Measurements from ENCODE around the gene RBM33. TPM values are rescaled to one million over a fixed set of nuclear protein-coding genes. Genes with fewer than 3 reads are reported as not detected.

Gene RBM33
- total and polyA plus RNA-seq, 10 of the 15 experiments (the other 5 are each of a cell fraction or from before 2014, with no cell fraction given), result 4.7 to 67.2 (median 24.3) TPM

- POLR2A ChIA-PET, result no interaction called here
Observed at GRCh38 chr7:155738104-155738503, 93.6 kb downstream of the RBM33 start.

DNA sequence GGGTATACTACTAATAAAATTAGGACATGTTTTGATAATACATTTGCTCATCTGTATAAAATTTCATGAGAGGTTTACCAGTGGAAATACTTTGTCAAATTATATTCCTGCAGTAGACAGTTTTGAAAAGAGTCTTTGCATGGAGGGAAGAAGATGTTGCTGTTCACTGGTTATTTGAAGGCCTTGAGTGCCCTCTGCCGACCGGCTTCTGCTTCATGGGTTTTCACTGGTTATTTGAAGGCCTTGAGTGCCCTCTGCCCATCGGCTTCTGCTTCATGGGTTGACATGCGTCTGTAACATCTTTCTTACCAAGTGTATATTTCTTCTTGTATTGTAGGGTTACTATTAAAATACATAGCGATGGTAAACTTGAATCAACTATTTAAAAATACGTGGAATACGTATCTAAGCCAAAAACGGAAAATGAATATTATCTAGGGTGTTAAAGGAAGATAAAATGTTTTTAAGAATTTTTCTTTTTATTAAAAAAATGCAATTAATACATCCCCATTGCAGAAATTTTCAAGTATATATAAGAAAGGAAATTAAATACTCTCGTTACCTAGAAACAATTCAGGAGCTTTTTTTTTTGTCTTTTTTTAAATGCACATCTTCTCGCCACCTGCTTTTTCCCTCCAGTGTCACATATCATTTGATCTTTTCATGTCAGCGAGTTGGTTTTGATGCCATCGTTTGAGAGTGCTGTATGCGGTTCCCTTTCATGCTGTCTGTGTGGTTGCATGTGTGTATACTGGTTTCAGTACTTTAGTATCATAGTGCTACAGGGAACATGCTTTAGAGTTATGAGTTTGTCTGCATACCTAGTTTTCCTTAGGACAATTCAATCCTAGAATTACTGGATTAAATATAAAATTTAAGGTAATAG lies 94.4 kb downstream of the RBM33 start:
- Histone ChIP-seq H3K27ac (ENCODE audit: control insufficient read depth, insufficient read depth) (no peak overlapping the region), H4K20me1 (ENCODE audit: control insufficient read depth, insufficient read depth) (no peaks in the 10 kb centered on the region), H3K4me2 (ENCODE audit: control insufficient read depth, insufficient read depth) (no peak overlapping the region), H3K36me3 (ENCODE audit: control insufficient read depth in 2 of 2, insufficient read depth in 2 of 2, low read length in 1 of 2) (peaks cover 13 to 14% of the 10 kb centered on the region in 2 experiments), H3K27me3 (replicated peaks in 1 of 2; ENCODE audit: control insufficient read depth in 2 of 2, insufficient read depth in 2 of 2, low read length in 1 of 2) (no peaks in the 10 kb centered on the region), H3K79me2 (ENCODE audit: control insufficient read depth, insufficient read depth, low read length) (peaks cover 19% of the 10 kb centered on the region), H3K4me3 (no peak overlapping the region), H3K4me1 (ENCODE audit: control insufficient read depth, insufficient read depth, low read length) (peaks cover 38% of the 10 kb centered on the region), H3K9me3 (replicated peaks; ENCODE audit: control insufficient read depth, insufficient read depth, low read length) (no peaks in the 10 kb centered on the region; the same call in 2 of the 3 replicates), H2AFZ (ENCODE audit: control insufficient read depth, low read depth, low read length) (no peak overlapping the region), H3K9ac (ENCODE audit: control insufficient read depth, insufficient read depth, low read length) (no peak overlapping the region)
- BruUV-seq (replicated peaks), result no TSS peak
- WGBS (ENCODE audit: insufficient coverage, insufficient replicate concordance, low lambda C conversion rate, missing lambda C conversion rate), result 58% methylated on average over 13 of the region's 13 CpGs
- peak; percentile 49 for FAIRE-seq
- intact Hi-C loops (cut with micrococcal nuclease; ENCODE audit: unreplicated experiment) (loop anchor here (1.0 to 2.0 kb wide), 3 partner anchors 29 to 358 kb away; no protein-coding TSS in a partner anchor), in situ Hi-C loops (cut with MboI) (no loop called here)
- ChIA-PET POLR2A (interaction anchor here (0.7 kb wide), 1 partner anchor 140 kb away, joined by 3 read pairs; no protein-coding TSS in a partner anchor), SMC1A (ENCODE audit: uncharacterized antibody, unreplicated experiment) (interaction anchor here (0.7 to 4.0 kb wide), 3 partner anchors 12 to 140 kb away, joined by 3 to 48 read pairs (median 3); no protein-coding TSS in a partner anchor), CTCF (interaction anchor here (0.7 to 14.1 kb wide), 7 partner anchors 8 to 141 kb away, joined by 3 to 192 read pairs (median 3); no protein-coding TSS in a partner anchor), RAD21 (ENCODE audit: unreplicated experiment) (interaction anchor here (1.8 kb wide), 1 partner anchor 140 kb away, joined by 9 read pairs; no protein-coding TSS in a partner anchor)
- DNase-seq (ENCODE audit: low read depth, low spot score), result peak; percentile 56
- peak; percentile 92 for ATAC-seq
- TF ChIP-seq CREM (IDR thresholded peaks at IDR 0.05; ENCODE audit: low read depth), result no peak
- no peak for TF ChIP-seq SREBF2 (IDR thresholded peaks at IDR 0.05; ENCODE audit: low read length)
- 0 out of 2 replicates have a peak, but pooled peaks have one; percentile 32 for TF ChIP-seq YY1 (IDR thresholded peaks at IDR 0.05; ENCODE audit: low read depth, low read length)
- TF ChIP-seq BCL11A (IDR thresholded peaks at IDR 0.05; ENCODE audit: low read depth, low read length), result no peak
- TF ChIP-seq, protein P1, sequence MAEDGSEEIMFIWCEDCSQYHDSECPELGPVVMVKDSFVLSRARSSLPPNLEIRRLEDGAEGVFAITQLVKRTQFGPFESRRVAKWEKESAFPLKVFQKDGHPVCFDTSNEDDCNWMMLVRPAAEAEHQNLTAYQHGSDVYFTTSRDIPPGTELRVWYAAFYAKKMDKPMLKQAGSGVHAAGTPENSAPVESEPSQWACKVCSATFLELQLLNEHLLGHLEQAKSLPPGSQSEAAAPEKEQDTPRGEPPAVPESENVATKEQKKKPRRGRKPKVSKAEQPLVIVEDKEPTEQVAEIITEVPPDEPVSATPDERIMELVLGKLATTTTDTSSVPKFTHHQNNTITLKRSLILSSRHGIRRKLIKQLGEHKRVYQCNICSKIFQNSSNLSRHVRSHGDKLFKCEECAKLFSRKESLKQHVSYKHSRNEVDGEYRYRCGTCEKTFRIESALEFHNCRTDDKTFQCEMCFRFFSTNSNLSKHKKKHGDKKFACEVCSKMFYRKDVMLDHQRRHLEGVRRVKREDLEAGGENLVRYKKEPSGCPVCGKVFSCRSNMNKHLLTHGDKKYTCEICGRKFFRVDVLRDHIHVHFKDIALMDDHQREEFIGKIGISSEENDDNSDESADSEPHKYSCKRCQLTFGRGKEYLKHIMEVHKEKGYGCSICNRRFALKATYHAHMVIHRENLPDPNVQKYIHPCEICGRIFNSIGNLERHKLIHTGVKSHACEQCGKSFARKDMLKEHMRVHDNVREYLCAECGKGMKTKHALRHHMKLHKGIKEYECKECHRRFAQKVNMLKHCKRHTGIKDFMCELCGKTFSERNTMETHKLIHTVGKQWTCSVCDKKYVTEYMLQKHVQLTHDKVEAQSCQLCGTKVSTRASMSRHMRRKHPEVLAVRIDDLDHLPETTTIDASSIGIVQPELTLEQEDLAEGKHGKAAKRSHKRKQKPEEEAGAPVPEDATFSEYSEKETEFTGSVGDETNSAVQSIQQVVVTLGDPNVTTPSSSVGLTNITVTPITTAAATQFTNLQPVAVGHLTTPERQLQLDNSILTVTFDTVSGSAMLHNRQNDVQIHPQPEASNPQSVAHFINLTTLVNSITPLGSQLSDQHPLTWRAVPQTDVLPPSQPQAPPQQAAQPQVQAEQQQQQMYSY (CRISPR knock-in tag; IDR thresholded peaks at IDR 0.05), result no peak
- TF ChIP-seq CTCF (IDR thresholded peaks at IDR 0.05 in 2 of 3, conservative IDR thresholded peaks at IDR 0.05 in 1 of 3; ENCODE audit: control insufficient read depth in 2 of 3, extremely low read depth in 1 of 3, insufficient read depth in 1 of 3, low read depth in 3 of 3, low read length in 3 of 3), result peak; percentile 64 to 89 (median 66); a peak in 5 of 6 replicates

More at GRCh38 chr7:155738104-155738503, 93.6 kb downstream of the RBM33 start:
- no TSS peak for BruUV-seq (replicated peaks)
- DNase-seq (ENCODE audit: low read depth, low spot score) (no peak), FAIRE-seq (no peak), ATAC-seq (no peak)
- TF ChIP-seq ZNF384 (IDR thresholded peaks at IDR 0.05; ENCODE audit: borderline replicate concordance, low read depth, low read length) (no peak), SUPT20H (IDR thresholded peaks at IDR 0.05; ENCODE audit: borderline replicate concordance, control insufficient read depth, low read depth, low read length) (no peak), SMC3 (IDR thresholded peaks at IDR 0.05; ENCODE audit: borderline replicate concordance, low read length) (no peak)
- Histone ChIP-seq H3K27me3 (replicated peaks in 1 of 2; ENCODE audit: control insufficient read depth in 2 of 2, insufficient read depth in 2 of 2, low read length in 1 of 2) (no peaks in the 10 kb centered on the region), H2AFZ (ENCODE audit: control insufficient read depth, low read depth, low read length) (no peak overlapping the region), H4K20me1 (ENCODE audit: control insufficient read depth, insufficient read depth) (no peaks in the 10 kb centered on the region), H3K4me3 (no peak overlapping the region), H3K79me2 (ENCODE audit: control insufficient read depth, insufficient read depth, low read length) (peaks cover 18% of the 10 kb centered on the region), H3K9ac (ENCODE audit: control insufficient read depth, insufficient read depth, low read length) (no peak overlapping the region), H3K27ac (ENCODE audit: control insufficient read depth, insufficient read depth) (no peak overlapping the region), H3K36me3 (ENCODE audit: control insufficient read depth in 2 of 2, insufficient read depth in 2 of 2, low read length in 1 of 2) (peaks cover 16 to 17% of the 10 kb centered on the region in 2 experiments), H3K9me3 (replicated peaks; ENCODE audit: control insufficient read depth, insufficient read depth, low read length) (no peaks in the 10 kb centered on the region; the same call in 2 of the 3 replicates), H3K4me2 (ENCODE audit: control insufficient read depth, insufficient read depth) (no peak overlapping the region), H3K4me1 (ENCODE audit: control insufficient read depth, insufficient read depth, low read length) (peaks cover 39% of the 10 kb centered on the region)
- in situ Hi-C loops (cut with MboI), result no loop called here
- ChIA-PET RAD21 (ENCODE audit: unreplicated experiment) (interaction anchor here (1.8 kb wide), 1 partner anchor 139 kb away, joined by 9 read pairs; no protein-coding TSS in a partner anchor), SMC1A (ENCODE audit: uncharacterized antibody, unreplicated experiment) (interaction anchor here (1.0 to 4.0 kb wide), 2 partner anchors 32 to 139 kb away, joined by 3 to 48 read pairs; no protein-coding TSS in a partner anchor), CTCF (interaction anchor here (0.6 to 14.1 kb wide), 2 partner anchors 102 to 140 kb away, joined by 3 to 192 read pairs; no protein-coding TSS in a partner anchor)
- 90% methylated on average over 10 of the region's 10 CpGs for WGBS (ENCODE audit: insufficient coverage, insufficient replicate concordance, low lambda C conversion rate, missing lambda C conversion rate)
- intact Hi-C loops (cut with micrococcal nuclease; ENCODE audit: unreplicated experiment), result loop anchor here (1.0 to 2.0 kb wide), 3 partner anchors 30 to 357 kb away; no protein-coding TSS in a partner anchor
